KOPT-K1 (cell line): Measurements from ENCODE around the gene ANG.
"Not testable (repeated sequence)": the region's sequence is repeated elsewhere in the genome, so short reads cannot be mapped to it uniquely, and the experiment has no call there.

Experiments used
- H3K27ac ChIP-seq: fragments of 200-600 bp; sonication (generic); 2 replicates; pipeline ENCODE4 v1.5.1; 2016; ENCODE audit warnings: antibody characterized with exemption, mild to moderate bottlenecking, low read depth, low read length; ENCODE audit not compliant: poor library complexity, severe bottlenecking
- H3K36me3 ChIP-seq: fragments of 200-600 bp; sonication (generic); 2 replicates; pipeline ENCODE4 v1.5.1; 2017; ENCODE audit warnings: antibody characterized with exemption, mild to moderate bottlenecking, low read length, moderate library complexity; ENCODE audit not compliant: insufficient read depth
- H3K9me3 ChIP-seq: fragments of 200-600 bp; sonication (generic); 2 replicates; pipeline ENCODE4 v1.5.1; 2017; ENCODE audit warnings: antibody characterized with exemption, low read length, mild to moderate bottlenecking; ENCODE audit not compliant: insufficient read depth, poor library complexity, severe bottlenecking

Gene ANG

GRCh38 chr14:20707622-20708021 lies 19.1 kb downstream of the ANG start:
- H3K27ac ChIP-seq: no peak overlapping the region
- peaks cover 5% of the 10 kb centered on the region for H3K9me3 ChIP-seq
- H3K36me3 ChIP-seq: no peaks in the 10 kb centered on the region

DNA sequence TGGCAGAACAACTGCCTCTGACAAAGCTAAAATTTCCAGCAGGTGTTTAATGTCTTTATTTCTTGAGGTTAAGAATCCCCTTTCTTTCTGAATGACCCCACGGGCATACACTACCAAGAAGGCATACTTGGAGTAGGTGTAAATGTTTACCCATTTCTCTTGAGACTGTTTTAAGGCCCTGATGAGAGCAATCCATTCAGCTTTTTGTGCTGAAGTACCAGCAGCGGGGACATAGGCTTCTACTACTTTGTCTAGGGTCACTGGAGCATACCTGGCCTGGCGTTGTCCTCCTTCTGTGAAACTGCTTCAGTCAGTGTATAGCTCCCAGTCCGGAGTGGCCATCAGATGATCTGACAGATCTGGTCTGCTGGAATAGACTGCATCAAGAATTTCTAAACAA lies 22.7 kb downstream of the ANG start:
- no peaks in the 10 kb centered on the region for H3K36me3 ChIP-seq
- no peak overlapping the region for H3K27ac ChIP-seq
- H3K9me3 ChIP-seq: peaks cover 5% of the 10 kb centered on the region

GRCh38 chr14:20711685-20712084 lies 23.1 kb downstream of the ANG start:
- Histone ChIP-seq H3K9me3 (peaks cover 1% of the 10 kb centered on the region), H3K36me3 (no peaks in the 10 kb centered on the region), H3K27ac (no peak overlapping the region)

DNA sequence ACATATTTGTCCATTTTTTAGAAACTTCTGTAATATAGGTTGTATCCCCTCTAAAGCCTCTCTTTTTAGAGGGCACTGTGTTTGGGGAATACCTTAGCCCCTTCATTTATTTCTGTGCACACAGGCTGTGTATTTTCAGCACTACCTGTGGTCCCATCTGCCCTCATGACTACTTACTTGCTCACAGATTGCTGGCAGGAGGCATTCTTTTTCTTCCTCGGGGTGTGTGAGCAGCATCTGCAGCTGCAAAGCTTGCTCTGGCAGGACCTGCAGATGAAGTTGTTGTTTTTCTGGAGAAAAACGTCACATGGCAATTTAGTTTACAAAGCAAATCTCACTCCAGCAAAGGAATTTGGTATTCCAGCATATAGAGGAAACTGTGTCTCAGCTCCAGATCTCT lies 24.3 kb downstream of the ANG start:
- no peaks in the 10 kb centered on the region for H3K36me3 ChIP-seq
- H3K9me3 ChIP-seq: no peaks in the 10 kb centered on the region
- no peak overlapping the region for H3K27ac ChIP-seq

DNA sequence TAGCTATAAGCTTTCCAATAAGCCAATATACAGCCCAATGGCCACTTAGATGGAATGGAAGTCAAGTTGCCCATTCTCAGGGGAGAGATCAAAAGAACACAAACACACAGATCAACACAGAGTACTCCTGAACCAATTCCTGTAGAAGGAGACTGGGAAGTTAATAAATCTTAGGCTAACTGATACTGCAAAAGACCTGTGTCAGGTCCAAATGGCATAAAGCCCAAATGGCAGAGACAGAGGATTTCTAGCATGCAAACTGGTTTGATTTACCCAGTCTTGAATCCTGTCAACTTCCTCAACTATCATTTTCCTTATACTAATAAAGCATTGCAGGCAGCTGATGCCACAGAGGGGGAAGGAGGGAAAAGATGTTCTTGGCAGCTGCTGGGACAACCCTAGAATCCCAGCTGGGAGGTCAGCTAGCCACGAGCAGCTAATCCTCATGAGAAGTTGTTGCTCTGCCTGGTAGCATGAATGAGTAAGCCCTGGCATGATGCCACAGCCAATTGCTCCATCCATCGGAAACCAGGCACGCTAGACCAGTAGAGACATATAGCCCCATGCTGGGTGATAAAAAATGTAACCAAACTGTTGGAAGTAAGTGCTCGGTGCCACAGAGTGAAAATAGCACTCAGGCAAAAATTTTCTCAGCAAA lies 26.2 kb downstream of the ANG start:
- Histone ChIP-seq H3K27ac (no peak overlapping the region), H3K36me3 (no peaks in the 10 kb centered on the region), H3K9me3 (no peaks in the 10 kb centered on the region)

DNA sequence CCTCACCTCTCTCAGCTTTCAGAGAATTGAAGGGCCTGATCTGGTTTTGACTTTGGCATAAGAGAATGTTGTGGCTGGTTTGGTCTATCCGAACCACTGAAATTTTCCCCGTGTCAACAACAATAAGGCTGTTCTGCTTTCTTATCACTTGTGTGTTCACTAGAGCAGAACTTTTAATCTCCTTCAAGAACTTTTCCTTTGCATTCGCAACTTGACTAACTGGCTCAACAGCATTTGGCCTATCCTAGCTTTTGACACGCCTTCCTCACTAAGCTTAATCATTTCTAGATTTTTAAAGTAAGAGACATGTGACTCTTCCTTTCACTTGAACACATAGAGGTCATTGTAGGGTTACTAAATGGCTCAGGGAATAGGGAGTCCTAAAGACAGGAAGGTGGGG lies 31.2 kb downstream of the ANG start:
- no peak overlapping the region for H3K27ac ChIP-seq
- no peaks in the 10 kb centered on the region for H3K9me3 ChIP-seq
- H3K36me3 ChIP-seq: no peaks in the 10 kb centered on the region

GRCh38 chr14:20720741-20721140 lies 32.2 kb downstream of the ANG start:
- Histone ChIP-seq H3K36me3 (no peaks in the 10 kb centered on the region), H3K27ac (no peak overlapping the region)

GRCh38 chr14:20722016-20722415 lies 33.5 kb downstream of the ANG start:
- no peaks in the 10 kb centered on the region for H3K36me3 ChIP-seq
- H3K9me3 ChIP-seq: no peaks in the 10 kb centered on the region
- H3K27ac ChIP-seq: no peak overlapping the region

More at GRCh38 chr14:20720741-20721140, 32.2 kb downstream of the ANG start:
- H3K9me3 ChIP-seq: no peaks in the 10 kb centered on the region

DNA sequence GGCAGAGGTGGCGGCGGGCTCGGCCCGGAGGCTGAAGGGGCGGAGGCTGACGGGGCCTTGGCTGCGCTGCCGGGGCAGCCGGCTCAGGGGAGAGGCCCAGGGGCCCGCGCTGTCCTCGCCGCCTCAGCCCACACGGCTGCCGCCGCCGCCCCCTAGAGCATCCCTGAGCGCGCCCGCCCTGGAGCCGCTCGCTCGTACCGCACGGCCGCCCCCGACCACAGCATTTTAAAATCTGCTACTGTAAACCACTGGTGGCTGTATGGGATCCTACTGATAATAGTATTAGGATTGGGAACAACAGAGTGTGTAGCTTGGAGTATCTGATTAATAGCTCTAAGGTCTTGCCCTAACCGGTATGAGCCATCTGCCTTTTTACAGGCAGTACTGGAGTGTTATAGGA lies 34.9 kb downstream of the ANG start:
- no peak overlapping the region for H3K27ac ChIP-seq
- H3K36me3 ChIP-seq: no peaks in the 10 kb centered on the region
- no peaks in the 10 kb centered on the region for H3K9me3 ChIP-seq

GRCh38 chr14:20726121-20726520 lies 37.6 kb downstream of the ANG start:
- not testable (repeated sequence) for H3K27ac ChIP-seq, H3K9me3 ChIP-seq, H3K36me3 ChIP-seq

GRCh38 chr14:20726531-20726930 lies 38.0 kb downstream of the ANG start:
- Histone ChIP-seq H3K27ac (no peak overlapping the region), H3K9me3 (no peaks in the 10 kb centered on the region), H3K36me3 (no peaks in the 10 kb centered on the region)

DNA sequence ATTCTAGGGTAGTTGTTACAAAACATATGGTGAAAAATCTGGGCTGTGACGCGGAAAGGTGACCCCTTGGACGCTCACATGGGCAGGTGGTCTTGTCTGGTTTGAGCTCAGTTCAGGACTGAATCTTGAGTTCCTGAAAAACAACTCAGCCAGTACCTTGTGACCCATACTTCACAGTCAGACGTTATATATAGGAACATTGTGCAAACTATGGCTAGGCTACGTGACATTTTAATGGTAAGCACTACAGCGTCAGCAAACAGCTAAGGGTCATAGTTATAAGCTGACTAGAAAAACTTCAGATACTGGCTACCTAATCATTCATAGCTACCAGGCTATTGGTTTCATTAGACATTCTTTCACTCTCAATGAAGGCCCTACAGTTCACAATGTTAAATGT lies 42.3 kb downstream of the ANG start:
- H3K36me3 ChIP-seq: no peaks in the 10 kb centered on the region
- H3K9me3 ChIP-seq: no peaks in the 10 kb centered on the region
- H3K27ac ChIP-seq: no peak overlapping the region

DNA sequence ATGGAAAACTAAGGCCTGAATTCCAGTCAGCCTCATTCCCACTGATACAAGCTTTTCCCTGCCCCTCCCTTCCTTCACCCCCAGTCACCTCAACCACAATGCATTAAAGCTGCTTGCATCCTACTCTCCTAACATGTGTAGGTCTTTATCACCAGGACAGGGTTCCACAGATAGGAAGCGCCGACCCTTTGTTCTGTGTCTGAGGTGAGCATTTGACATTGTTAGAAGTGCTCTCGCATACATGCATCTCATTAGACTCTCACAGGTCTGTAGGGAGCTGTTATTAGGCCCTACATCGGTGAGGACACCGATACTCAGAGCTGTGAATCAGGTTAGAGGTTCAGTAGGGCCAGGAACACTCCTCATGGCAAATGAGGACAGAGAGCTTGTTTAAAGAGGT lies 43.9 kb downstream of the ANG start:
- Histone ChIP-seq H3K36me3 (no peaks in the 10 kb centered on the region), H3K27ac (no peak overlapping the region), H3K9me3 (no peaks in the 10 kb centered on the region)

DNA sequence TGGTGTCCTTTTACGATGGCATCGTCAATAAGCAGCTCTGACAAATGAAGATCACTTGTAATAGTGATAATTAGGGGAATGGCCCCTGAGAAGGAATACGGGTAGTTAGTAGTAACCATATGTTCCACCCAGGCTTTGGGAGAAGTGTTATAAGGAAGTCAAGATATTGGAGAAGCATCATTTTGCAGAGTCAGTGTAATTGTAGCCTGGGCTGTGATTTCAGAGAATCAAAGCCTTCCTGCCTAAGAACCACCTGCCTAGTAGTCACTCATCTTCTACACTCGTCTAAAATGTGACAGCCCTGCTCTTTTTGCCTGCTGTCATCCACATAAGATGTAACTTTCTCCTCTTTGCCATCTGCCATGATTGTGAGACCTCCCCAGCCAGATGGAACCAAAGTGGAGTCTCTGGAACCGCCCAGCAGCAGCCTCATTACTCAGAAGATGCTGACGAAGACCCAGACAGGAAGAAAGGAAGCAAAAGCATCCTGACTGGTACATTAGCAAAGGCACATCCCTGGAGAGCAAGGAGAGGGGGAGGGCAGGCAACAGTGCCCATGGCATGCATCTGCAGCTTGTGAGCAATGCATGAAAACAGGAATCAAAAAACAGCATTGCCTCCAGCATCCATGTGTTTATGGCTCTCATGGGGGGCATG lies 44.5 kb downstream of the ANG start:
- H3K27ac ChIP-seq: no peak overlapping the region
- no peaks in the 10 kb centered on the region for H3K9me3 ChIP-seq
- H3K36me3 ChIP-seq: no peaks in the 10 kb centered on the region

GRCh38 chr14:20733684-20734429 lies 45.3 kb downstream of the ANG start:
- H3K9me3 ChIP-seq: no peaks in the 10 kb centered on the region
- H3K36me3 ChIP-seq: no peaks in the 10 kb centered on the region
- no peak overlapping the region for H3K27ac ChIP-seq

DNA sequence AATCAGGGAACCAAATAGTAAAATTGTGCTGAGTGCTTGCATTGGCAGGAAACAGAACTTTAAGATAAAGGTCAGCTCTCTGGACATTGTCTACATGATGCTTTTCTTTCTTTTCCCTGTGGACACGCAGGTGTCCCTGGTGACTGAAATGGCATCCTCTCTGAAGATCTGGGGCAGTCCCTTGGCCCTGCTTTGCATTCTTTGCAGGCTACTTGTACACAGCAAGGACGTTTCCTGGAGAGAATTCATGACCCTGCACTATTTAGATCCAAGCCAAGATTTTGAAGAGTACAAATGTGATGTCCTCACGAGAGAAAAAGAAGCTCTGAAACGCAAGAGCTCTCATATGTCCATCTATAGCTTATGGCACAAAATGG lies 45.9 kb downstream of the ANG start:
- no peak overlapping the region for H3K27ac ChIP-seq
- no peaks in the 10 kb centered on the region for H3K36me3 ChIP-seq
- H3K9me3 ChIP-seq: no peaks in the 10 kb centered on the region
